ENCODE data around the gene TENT4A. TPM values are rescaled to one million over a fixed set of nuclear protein-coding genes. Genes with fewer than 3 reads are reported as not detected.

The TENT4A gene
- total RNA-seq, 2 donors from 2014 or later: 39.0 to 52.4 TPM

- no peak for ATAC-seq (replicated peaks)
- Mint-ChIP-seq H3K36me3 (ENCODE audit: low read depth) (no peaks in the 10 kb centered on the region), H3K27ac (no peak overlapping the region), H3K4me1 (peaks cover 9% of the 10 kb centered on the region), H3K9me3 (peaks cover 4% of the 10 kb centered on the region), H3K4me3 (no peak overlapping the region), H3K27me3 (peaks cover 39% of the 10 kb centered on the region)
Observed at GRCh38 chr5:6684075-6684474, 29.2 kb upstream of the TENT4A start.

GRCh38 chr5:6686501-6686900 is 26.7 kb upstream of the TENT4A start:
- Mint-ChIP-seq H3K27me3 (peaks cover 48% of the 10 kb centered on the region), H3K4me1 (peaks cover 9% of the 10 kb centered on the region), H3K9me3 (peaks cover 4% of the 10 kb centered on the region), H3K36me3 (ENCODE audit: low read depth) (no peaks in the 10 kb centered on the region), H3K4me3 (peak overlapping the region; percentile 25), H3K27ac (no peak overlapping the region)
- ATAC-seq (replicated peaks): no peak

DNA sequence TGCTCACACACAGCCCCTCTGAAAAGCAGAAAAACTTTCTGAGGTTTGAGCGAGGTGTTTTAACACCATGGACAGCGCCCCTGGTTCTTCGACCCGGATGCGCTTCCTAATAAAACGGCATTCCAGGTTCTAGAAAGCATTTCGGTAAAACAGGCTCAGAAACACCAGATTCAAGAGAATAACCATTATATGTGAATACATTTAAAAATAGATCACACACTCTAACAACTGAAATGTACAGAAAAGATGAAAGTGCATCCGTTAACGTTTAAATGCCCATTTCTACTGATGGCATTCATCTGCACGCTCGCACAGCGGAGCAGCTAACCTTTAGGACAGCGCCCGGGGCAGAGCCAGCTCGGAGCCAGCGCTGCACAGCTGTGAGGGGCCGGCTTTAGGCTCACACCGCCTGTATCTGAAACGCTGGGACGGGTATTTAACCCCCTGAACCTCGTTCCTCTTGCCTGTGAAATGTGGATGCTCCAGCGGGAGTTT is 26.3 kb upstream of the TENT4A start:
- peaks cover 9% of the 10 kb centered on the region for H3K4me1 Mint-ChIP-seq
- H3K9me3 Mint-ChIP-seq: peaks cover 4% of the 10 kb centered on the region
- H3K27ac Mint-ChIP-seq: no peak overlapping the region
- peaks cover 44% of the 10 kb centered on the region for H3K27me3 Mint-ChIP-seq
- ATAC-seq (replicated peaks): no peak
- no peaks in the 10 kb centered on the region for H3K36me3 Mint-ChIP-seq (ENCODE audit: low read depth)
- H3K4me3 Mint-ChIP-seq: peak overlapping the region; percentile 25

- Mint-ChIP-seq H3K36me3 (ENCODE audit: low read depth) (no peaks in the 10 kb centered on the region), H3K4me3 (no peak overlapping the region), H3K4me1 (peaks cover 9% of the 10 kb centered on the region), H3K27ac (no peak overlapping the region), H3K9me3 (peaks cover 4% of the 10 kb centered on the region), H3K27me3 (peaks cover 48% of the 10 kb centered on the region)
- no peak for ATAC-seq (replicated peaks)
Observed at GRCh38 chr5:6687505-6687904, 25.7 kb upstream of the TENT4A start.

DNA sequence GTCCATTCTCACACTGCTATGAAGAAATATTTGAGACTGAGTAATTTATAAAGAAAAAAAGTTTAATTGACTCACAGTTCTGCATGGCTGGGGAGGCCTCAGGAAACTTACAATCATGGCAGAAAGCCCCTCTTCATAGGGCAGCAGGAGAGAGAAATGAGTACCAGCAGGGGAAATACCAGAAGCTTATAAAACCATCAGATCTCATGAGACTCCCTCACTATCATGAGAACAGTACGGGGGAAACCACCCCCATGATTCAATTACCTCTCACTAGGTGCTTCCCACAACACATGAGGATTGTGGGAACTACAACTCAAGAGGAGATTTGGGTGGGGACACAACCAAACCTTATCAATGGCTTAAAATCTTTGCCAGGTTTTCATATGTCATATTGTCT is 20.3 kb upstream of the TENT4A start:
- H3K36me3 Mint-ChIP-seq (ENCODE audit: low read depth): no peaks in the 10 kb centered on the region
- no peak overlapping the region for H3K27ac Mint-ChIP-seq
- H3K4me1 Mint-ChIP-seq: no peaks in the 10 kb centered on the region
- H3K9me3 Mint-ChIP-seq: no peaks in the 10 kb centered on the region
- peak; percentile 74 for ATAC-seq (replicated peaks)
- peaks cover 32% of the 10 kb centered on the region for H3K27me3 Mint-ChIP-seq
- H3K4me3 Mint-ChIP-seq: no peak overlapping the region

DNA sequence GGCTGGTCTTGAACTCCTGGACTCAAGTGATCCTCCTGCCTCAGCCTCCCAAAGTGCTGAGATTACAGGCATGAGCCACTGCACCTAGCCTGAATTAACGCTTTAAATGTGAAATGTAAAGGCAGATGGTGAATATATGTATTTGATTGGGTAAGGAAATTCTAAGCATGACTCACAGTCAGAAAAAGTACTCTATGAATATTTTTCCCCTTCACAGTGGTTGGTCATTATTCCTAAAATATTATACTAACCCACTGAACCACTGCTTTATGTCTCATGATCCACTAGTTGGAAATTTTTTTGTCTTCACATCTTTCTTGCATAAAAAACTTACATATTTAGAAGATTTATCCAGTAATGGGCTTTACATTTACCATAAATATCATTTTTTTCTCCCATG is 14.5 kb upstream of the TENT4A start:
- no peak for ATAC-seq (replicated peaks)
- H3K4me3 Mint-ChIP-seq: no peak overlapping the region
- no peaks in the 10 kb centered on the region for H3K36me3 Mint-ChIP-seq (ENCODE audit: low read depth)
- no peaks in the 10 kb centered on the region for H3K4me1 Mint-ChIP-seq
- peaks cover 30% of the 10 kb centered on the region for H3K27me3 Mint-ChIP-seq
- no peak overlapping the region for H3K27ac Mint-ChIP-seq
- H3K9me3 Mint-ChIP-seq: no peaks in the 10 kb centered on the region

DNA sequence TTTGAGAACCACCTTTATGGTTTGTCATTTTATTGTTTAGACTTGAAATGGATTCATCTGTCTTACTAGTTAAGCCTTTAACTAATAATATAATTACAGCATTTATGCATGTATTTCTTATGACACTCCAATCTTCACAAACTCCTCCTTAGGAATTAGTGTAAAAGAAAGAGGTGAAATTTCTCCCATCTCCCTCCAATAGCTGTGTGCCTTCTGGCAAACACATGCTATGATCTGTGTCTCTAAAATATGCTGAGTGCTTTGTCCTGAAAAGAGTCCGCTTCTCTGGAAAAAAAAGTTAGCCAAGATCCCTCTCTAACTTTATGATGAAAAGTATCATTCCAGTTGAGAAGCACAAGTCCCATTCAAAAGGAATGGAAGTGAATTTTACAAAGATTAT is 13.9 kb upstream of the TENT4A start:
- H3K27me3 Mint-ChIP-seq: peaks cover 30% of the 10 kb centered on the region
- H3K27ac Mint-ChIP-seq: no peak overlapping the region
- H3K9me3 Mint-ChIP-seq: no peaks in the 10 kb centered on the region
- ATAC-seq (replicated peaks): no peak
- no peaks in the 10 kb centered on the region for H3K36me3 Mint-ChIP-seq (ENCODE audit: low read depth)
- H3K4me1 Mint-ChIP-seq: no peaks in the 10 kb centered on the region
- no peak overlapping the region for H3K4me3 Mint-ChIP-seq

DNA sequence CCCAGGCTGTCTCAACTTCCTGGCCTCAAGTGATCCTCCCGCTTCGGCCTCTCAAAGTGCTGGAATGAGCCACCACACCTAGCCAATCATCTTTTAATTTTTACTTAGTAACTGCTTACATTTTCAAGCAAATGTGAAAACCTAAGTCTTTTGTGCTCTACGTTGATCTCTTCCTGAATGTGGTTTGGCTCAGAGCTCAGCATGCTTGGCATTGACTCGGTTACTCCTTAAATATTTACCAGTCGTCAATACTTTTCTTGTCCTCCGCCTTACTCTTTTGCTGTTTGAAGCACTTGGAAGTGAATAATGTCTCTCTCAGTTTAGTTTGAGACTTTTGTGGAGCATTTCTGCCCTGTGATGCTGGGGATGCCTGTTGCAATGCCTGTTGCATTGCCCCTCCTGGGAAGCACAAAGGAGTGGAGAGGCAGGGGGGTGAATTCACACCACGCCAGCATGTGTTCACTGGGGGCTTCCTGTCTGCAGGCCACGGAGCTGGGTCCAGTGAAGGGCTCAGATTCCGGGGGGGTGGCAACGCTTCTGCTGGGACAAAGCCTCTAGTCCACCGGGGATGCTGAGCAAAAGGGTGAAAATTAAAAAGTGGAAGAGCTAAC is 13.1 kb upstream of the TENT4A start:
- no peaks in the 10 kb centered on the region for H3K9me3 Mint-ChIP-seq
- H3K4me3 Mint-ChIP-seq: no peak overlapping the region
- no peak overlapping the region for H3K27ac Mint-ChIP-seq
- no peaks in the 10 kb centered on the region for H3K36me3 Mint-ChIP-seq (ENCODE audit: low read depth)
- no peak for ATAC-seq (replicated peaks)
- peaks cover 7% of the 10 kb centered on the region for H3K4me1 Mint-ChIP-seq
- H3K27me3 Mint-ChIP-seq: peaks cover 30% of the 10 kb centered on the region

DNA sequence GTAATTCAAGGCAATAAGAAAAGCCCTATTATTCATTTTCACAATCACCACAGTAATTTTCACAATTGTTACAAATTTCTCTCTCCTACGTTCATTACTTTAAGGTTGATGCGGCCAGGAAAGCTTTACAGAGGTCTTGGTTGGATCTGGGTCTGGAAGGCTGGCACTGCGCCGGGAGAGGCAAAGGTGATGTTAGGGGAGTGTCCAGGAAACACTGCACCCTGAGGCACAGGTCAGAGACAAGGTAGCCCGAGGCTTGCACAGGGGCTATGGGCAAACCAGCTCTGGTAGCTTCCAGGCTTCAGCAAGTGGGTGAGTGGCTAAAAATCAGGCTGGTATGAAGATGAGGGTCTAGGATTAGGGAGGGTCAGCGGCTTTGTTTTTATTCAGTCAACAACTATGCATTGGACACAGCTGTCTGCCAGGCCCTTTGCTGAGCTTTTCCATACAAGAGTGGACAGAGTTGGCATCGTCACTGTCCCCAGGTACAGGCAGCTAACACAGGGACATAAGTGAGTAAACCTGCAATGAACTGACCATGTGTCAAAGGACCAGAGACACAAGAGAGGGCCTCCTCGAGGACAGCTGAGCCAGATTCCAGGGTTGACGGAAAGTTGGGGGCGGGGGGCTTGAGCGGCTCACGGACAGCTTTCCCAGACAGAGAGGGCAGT is 12.4 kb upstream of the TENT4A start:
- H3K36me3 Mint-ChIP-seq (ENCODE audit: low read depth): no peaks in the 10 kb centered on the region
- no peak overlapping the region for H3K27ac Mint-ChIP-seq
- no peak overlapping the region for H3K4me3 Mint-ChIP-seq
- peaks cover 11% of the 10 kb centered on the region for H3K4me1 Mint-ChIP-seq
- no peaks in the 10 kb centered on the region for H3K9me3 Mint-ChIP-seq
- ATAC-seq (replicated peaks): no peak
- peaks cover 30% of the 10 kb centered on the region for H3K27me3 Mint-ChIP-seq

DNA sequence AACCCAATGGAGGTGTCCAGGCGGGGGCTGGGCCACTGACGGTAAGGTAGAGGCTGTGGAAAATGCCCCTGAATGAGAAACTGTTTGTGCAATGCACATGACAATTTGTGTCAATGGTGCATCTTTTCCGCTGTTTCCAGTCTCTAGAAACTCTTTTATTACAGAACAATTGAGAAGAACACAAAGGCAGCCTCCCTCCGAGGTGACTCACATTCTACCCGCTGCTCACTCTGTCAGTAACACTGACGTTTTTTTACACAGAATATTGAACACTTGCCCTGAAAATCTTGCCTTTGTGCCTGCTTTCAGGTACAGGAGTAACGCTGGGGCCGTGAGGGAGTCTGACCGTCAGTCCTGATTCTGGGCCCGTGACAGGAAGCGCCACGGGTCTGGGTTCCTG is 11.7 kb upstream of the TENT4A start:
- Mint-ChIP-seq H3K9me3 (no peaks in the 10 kb centered on the region), H3K36me3 (ENCODE audit: low read depth) (no peaks in the 10 kb centered on the region), H3K4me1 (peaks cover 11% of the 10 kb centered on the region), H3K4me3 (no peak overlapping the region), H3K27me3 (peaks cover 28% of the 10 kb centered on the region), H3K27ac (no peak overlapping the region)
- no peak for ATAC-seq (replicated peaks)

DNA sequence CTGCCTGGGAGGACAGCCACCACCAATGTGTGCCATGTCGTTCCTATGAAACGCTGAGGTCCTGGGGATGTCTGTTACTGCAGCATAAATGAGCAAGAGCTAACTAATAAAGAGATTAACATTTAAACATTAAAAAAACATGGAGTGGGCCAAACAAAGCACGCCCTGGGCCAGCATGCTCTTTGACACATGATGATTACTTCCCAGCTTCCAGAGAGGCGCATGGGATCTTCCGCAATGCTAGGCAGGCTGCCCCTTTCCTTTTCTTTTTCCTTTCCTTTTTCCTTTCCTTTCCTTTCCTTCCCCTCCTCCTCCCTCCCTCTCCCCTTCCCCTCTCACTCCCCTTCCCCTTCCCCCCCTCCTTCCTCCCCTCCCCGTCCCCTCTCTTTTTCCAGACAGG is 10.6 kb upstream of the TENT4A start:
- no peak overlapping the region for H3K4me3 Mint-ChIP-seq
- H3K27me3 Mint-ChIP-seq: peaks cover 17% of the 10 kb centered on the region
- peaks cover 11% of the 10 kb centered on the region for H3K4me1 Mint-ChIP-seq
- H3K27ac Mint-ChIP-seq: no peak overlapping the region
- no peaks in the 10 kb centered on the region for H3K36me3 Mint-ChIP-seq (ENCODE audit: low read depth)
- no peaks in the 10 kb centered on the region for H3K9me3 Mint-ChIP-seq
- no peak for ATAC-seq (replicated peaks)

- no peak for ATAC-seq (replicated peaks)
- H3K4me3 Mint-ChIP-seq: no peak overlapping the region
- H3K4me1 Mint-ChIP-seq: peaks cover 11% of the 10 kb centered on the region
Observed at GRCh38 chr5:6703806-6704205, 9.4 kb upstream of the TENT4A start.

GRCh38 chr5:6704361-6704851 is 8.8 kb upstream of the TENT4A start:
- Mint-ChIP-seq H3K4me1 (peaks cover 11% of the 10 kb centered on the region), H3K27me3 (peaks cover 14% of the 10 kb centered on the region), H3K36me3 (ENCODE audit: low read depth) (no peaks in the 10 kb centered on the region), H3K9me3 (no peaks in the 10 kb centered on the region), H3K27ac (peak overlapping the region; percentile 56), H3K4me3 (no peak overlapping the region)
- no peak for ATAC-seq (replicated peaks)

More at GRCh38 chr5:6703806-6704205, 9.4 kb upstream of the TENT4A start:
- Mint-ChIP-seq H3K9me3 (no peaks in the 10 kb centered on the region), H3K27me3 (peaks cover 17% of the 10 kb centered on the region), H3K27ac (no peak overlapping the region), H3K36me3 (ENCODE audit: low read depth) (no peaks in the 10 kb centered on the region)

DNA sequence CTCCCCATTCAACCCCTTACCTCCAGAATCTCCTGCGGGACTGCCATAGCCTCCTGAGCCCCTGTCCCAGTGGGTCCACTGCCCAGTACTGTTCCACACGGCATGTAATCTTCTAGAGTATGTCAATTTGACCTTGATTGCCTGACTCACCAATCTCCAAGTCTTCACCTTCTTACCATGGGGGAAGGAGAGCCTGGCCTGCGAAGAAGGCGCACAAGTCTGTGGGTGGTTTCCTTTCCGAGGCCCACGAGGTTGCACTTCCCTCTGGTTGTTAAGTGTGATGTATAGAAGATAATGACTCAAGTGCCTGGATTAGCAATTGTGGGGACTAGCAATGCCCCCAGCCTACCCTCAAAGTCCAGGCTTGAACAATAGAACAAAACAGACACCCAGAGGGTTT is 8.1 kb upstream of the TENT4A start:
- Mint-ChIP-seq H3K27ac (no peak overlapping the region), H3K4me3 (peak overlapping the region; percentile 15), H3K9me3 (no peaks in the 10 kb centered on the region), H3K27me3 (peaks cover 10% of the 10 kb centered on the region), H3K4me1 (peaks cover 11% of the 10 kb centered on the region), H3K36me3 (ENCODE audit: low read depth) (no peaks in the 10 kb centered on the region)
- ATAC-seq (replicated peaks): peak; percentile 69

DNA sequence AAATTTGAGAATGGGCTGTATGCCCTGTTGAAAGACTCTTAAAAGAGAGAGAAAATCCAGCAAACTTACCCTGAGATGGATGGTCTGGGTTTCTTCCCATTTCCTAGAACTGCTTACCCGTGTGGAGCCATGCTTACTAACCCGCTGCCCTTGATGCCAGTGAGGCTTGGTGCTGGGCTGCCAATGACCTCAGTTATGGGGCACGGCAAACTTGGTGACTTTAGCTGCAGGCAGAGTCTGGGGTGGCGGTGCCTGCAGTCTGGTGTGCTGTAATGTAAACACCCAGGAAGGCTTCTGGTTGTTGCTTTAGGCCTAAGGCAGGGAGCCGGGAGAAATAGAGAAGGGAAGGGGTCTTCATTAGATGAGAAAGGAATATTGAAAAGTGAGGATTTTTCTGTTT is 7.3 kb upstream of the TENT4A start:
- H3K4me1 Mint-ChIP-seq: peaks cover 11% of the 10 kb centered on the region
- peaks cover 2% of the 10 kb centered on the region for H3K27me3 Mint-ChIP-seq
- H3K27ac Mint-ChIP-seq: no peak overlapping the region

More for the DNA sequence above, 7.3 kb upstream of the TENT4A start:
- ATAC-seq (replicated peaks): no peak
- H3K36me3 Mint-ChIP-seq (ENCODE audit: low read depth): no peaks in the 10 kb centered on the region
- no peaks in the 10 kb centered on the region for H3K9me3 Mint-ChIP-seq
- no peak overlapping the region for H3K4me3 Mint-ChIP-seq

Measured in activated T-helper 17 cell treated with anti-CD3 and anti-CD28 coated beads, Interleukin-2, amount 50 U/mL, for 72 hours (primary cell).